AG20443 (cell line): ENCODE measurements around the gene NFKBIE.
"Not testable (repeated sequence)": the region's sequence is repeated elsewhere in the genome, so short reads cannot be mapped to it uniquely, and the experiment has no call there.

Source experiments
- DNase-seq: peaks from one replicate; pipeline ENCODE4 v3.0.0; 2012; ENCODE audit warnings: low spot score, mixed read lengths

The NFKBIE gene, protein sequence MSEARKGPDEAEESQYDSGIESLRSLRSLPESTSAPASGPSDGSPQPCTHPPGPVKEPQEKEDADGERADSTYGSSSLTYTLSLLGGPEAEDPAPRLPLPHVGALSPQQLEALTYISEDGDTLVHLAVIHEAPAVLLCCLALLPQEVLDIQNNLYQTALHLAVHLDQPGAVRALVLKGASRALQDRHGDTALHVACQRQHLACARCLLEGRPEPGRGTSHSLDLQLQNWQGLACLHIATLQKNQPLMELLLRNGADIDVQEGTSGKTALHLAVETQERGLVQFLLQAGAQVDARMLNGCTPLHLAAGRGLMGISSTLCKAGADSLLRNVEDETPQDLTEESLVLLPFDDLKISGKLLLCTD

DNA sequence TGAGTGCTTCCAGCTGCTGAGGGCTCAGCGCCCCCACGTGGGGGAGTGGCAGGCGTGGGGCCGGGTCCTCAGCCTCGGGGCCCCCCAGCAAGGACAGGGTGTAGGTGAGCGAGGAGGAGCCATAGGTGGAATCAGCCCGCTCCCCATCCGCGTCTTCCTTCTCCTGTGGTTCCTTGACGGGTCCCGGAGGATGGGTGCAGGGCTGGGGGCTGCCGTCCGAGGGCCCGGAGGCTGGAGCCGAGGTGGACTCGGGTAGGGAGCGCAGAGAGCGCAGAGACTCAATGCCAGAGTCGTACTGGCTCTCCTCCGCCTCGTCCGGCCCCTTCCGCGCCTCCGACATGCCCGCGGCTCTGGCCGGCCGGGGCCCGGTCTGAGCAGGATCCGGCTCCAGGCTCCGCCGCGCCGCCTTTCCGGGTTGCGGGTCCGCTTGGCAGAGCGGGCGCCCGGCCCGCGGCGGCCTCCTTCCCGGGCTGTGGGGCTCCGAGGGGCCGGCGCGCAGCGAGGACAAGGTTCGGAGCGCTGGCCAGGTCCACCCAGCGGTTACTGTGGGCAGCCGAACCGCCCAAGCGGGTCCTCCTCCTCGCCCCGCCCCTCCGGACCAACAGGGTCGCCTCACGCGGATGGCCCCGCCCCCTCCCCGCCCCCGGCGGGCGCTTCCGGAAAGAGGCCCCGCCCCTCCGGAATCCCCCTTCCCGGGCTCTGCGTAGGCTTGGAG, at the start of gene NFKBIE:
TSS of gene NFKBIE (minus strand) at position 545 of the 715 bp plus-strand sequence. CDS start at position 340, 205 bp downstream.
- DNase-seq = peak; percentile 98

DNA sequence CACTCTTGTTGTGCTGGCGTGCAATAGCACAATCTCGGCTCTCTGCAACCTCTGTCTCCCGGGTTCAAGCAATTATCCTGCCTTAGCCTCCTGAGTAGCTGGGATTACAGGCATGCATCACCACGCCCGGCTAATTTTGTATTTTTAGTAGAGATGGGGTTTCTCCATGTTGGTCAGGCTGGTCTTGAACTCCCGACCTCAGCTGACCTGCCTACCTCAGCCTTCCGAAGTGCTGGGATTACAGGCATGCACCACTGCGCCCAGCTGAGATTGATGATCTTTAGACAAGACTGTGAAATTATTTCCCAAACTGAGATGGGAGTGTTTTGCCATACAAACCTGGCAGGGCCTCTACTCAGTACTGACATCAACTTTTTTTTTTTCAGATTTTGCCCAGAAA, 49.3 kb upstream of the NFKBIE start:
- DNase-seq = not testable (repeated sequence)

DNA sequence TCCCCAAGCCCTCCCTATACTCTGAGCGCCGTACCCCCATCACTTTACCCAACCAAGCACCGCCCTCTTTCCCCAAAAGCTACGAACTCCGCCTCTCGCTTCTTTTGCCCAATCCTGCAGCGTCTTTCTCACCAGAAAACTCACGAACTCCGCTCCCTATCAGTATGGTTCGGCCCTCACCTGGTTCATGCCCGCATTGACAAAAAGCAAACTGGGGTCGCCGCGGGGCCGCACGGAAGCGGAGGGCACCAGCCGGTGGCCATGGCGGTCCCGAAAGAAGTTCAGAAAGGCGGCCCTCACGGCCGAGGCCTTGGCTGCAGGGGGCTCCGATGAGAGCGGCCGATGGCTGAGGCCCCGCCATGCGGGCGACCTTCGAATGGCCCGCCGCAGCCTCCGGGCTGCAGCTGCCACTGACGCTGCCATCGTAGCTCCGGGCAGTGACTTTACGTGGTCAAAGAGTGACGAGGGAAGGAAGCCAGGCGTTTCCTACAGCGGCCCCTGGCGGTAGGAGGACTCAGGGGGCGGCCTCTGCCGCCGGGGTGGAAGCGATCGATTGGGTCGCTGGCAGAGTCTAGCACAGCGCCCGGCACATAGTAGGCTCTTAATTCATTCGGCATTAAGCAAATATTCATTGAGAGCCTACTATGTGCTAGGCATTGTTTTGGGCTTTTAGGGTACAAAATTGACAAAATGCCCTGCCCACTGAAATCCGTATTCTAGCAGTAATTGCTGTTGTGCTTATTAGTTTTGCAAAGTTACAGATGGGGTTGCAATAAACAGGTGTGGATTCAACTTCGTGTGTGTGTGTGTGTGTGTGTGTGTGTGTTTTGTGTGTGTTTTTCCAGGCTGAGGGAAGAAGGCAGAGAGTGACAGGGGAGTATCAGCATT, 47.8 kb upstream of the NFKBIE start, which contains the start of gene AARS2:
TSS of gene AARS2 (minus strand) at position 447 of the 888 bp plus-strand sequence. CDS start at position 423, 24 bp downstream.
- DNase-seq = peak; percentile 95

DNA sequence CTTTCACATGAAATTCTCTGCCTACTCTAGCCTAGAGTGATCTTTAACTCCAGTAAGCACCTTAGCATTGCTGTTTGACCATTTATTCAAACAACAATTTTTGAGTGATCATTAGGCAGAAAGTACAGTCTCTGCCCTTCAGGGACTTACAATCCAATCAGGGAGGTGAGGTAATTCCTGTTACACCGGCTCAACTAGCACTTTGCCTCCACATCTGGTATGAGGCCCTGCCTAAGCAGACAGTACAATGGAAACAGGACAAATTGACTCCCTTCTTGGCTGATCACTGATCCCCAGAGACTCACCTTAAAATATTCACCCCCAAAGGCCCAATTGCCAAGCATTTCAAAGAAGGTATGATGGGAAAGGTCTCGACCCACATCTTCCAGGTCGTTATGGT, 46.4 kb upstream of the NFKBIE start:
- no peak for DNase-seq

DNA sequence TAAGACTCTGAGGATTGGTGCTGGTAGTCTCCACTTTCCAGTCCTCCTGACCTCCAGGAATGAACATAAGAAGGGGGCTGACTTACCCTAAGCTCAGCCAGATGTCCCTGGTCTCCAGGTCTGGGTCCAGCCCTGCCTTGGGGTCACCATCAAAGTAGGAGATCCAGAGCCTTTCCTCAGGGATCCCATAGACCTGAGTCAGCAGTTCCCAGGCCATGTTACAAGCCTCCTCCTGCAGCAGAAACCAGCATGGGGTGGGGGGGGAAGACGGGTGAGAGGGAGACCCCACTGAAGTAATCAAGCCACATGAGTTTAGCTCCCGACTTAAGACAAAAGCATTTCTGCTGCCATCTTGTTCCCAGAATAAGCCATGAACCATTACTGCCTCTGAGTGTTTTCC, 46.0 kb upstream of the NFKBIE start:
- DNase-seq = no peak

DNA sequence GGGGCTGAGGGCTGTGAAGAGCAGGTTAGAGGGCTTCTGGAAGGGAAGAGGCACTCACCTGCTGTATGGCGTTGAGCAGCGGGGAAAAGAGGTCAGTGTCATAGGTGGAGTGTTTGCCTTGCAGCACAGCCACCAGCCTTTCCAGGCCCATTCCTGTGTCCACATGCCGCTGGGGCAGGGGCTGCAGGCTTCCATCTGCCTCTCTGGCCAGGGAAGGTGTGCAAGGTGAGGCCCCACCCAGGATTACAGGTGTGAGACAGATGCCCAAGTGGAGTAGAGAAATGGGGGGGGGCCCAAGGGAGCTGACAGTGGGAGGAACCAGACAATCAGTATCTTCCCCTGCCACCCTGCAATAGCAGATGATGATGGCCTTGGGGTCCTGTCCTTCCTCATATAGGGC, 44.9 kb upstream of the NFKBIE start:
- DNase-seq = no peak

DNA sequence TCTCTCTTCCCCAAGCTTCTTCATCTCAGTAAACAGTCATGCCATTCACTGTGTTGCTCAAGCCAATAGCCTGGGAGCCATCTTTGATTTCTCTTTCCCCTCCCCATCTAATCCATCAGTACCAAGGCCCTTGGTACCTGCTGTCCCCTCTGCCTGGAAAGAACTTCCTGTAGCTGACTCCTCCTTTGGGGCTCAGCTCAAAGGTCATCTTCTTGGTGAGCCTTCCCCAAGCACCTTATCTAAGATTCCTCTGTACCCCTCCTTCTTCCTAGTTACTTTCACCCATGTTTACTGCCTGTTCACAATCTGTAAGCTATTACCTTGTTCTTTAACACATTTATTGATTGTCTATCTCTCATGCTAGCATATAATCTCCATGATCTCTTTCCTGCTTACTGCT, 44.3 kb upstream of the NFKBIE start:
- DNase-seq = no peak

DNA sequence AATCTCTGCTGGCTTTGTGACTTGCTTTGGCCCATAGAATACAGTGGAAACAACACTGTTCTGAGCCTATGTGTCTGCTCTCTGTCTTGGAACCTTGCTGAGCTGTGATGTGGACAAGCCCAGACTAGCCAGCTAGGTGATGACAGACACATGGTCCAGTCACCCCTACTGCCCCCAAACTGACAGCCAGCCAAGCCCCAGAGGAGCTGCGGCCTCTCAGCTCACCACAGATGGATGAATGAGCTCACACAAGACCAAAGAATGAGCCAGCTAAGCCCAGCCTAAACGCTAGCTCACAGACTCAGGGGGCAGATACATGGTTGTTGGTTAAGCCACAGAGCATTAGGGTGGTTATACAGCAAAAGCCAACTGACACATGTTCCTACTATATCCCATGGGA, 43.7 kb upstream of the NFKBIE start:
- DNase-seq = peak; percentile 71

DNA sequence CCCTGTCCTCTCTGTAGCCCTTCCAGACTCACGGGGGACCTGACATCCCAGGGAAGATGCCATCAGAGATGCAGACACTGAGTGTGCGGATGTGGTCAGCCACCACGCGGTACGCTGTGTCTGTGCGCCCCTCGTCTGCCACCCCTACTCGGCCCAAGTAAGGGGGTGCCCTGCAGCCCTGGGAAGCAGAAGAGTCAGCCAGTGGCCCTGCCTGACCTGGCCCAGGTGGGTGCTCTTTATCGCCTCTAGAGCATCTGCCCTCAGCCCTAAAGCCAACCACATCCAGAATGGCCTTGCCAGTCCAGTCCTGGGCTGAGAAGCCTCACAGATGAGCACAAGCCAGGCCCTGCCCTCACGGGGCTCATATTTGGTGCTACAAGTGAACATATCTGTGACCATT, 41.9 kb upstream of the NFKBIE start:
- no peak for DNase-seq

DNA sequence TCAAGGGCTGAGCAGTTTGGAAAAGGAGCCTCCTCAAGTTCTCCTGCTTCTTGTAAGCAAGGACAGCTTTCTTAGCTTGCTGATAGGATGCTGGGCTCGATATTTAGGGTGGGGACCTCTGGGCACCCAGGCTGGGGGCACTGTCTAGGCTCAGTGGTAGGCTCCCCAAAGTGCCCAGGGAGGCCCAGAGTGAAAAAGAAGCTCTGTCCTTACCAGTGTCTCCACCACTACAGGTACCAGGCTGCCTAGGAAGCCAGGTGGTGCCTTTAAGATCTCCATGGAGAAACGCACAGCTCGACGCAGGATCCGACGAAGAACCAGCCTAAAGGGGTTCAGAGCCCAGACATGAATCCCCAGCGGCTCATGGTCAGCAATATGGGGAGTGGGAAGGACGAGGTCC, 41.4 kb upstream of the NFKBIE start:
- DNase-seq = no peak

DNA sequence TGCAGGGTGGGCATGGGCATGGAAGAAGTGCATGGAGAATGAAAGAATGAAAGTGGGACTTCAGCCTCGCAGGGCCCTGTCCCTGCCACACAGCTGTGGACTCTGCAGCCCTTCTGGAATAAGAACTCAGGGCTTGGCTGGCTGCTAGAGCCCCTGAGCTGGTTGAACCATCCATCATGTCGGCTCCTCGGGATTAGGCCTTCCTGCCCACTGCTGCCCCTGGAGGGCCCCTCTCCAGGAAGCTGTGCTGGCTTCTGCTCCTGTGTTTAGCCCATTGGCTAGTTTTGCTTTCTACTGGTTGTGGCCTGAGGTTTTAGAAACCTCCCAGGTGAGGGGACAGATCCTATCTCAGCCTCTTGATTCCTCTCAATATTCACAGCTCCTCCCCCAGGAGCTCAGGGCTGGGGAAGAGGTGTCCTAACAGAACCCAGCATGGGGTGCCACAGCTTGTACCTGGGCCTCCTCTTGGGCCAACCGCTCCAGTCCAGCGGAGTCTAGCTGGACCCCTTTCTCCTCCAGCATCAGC, 39.9 kb upstream of the NFKBIE start:
- no peak for DNase-seq

DNA sequence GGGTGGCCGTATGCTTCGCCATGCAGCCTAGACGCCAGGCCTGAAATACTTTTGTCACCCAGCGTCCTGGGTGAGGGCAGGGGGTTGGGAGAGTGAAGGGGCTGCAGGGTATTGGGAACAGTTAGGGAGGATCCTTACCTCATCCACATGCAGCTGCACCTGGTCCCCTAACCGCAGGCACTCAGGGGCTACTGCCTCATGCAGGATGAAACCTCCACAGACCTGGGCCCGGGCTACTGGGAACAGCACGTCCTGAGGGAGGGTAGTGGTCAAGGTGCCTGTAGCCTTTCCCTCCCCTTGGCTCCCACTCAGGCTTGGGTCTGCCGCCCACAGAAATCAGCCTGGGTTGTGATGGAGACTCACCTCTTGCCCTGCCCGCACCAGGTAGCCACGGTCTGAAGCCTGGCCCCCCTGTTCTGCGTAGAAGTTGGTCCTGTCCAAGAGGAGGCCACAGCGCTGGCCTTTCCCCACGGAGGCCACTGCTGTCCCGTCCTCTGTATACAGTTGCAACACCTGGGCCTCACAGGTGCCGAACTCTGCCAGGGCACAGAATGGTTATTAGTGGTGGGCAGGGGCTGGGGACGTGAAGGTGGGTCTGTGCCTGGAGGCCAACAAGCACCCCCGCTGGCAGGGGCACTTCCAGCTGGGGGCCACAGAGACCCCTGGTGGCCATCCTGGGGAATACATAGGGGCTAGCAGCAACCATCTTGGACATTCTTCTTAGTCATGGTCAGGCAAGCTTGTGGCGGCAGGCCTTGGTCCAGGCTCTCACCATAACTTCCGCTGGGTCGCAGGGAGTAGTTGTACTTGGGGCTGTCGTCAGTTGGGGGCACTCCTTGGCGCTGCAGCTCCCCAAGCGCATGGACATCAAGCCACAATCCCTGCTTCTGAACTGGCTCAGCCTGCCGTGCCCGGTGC, 39.2 kb upstream of the NFKBIE start:
- peak; percentile 66 for DNase-seq

DNA sequence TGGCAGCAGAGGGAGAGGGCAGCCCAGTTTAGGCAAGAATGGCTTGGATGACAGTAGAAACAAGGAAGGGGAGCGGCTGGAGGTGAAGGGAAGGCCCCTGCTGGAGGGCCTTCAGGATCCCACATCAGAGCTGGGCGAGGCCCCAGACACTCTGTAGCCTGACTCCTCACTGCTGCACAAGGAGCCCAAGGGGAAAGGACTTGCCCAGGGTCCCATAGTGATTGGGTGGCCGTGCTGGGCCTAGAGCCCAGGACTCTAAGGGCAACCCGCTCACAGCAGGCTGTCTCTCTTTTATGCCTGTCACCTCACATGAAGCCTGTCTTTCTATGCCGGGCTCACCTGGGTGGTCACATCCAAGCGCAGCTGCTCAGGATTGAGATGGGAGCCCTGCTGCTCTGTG, 38.5 kb upstream of the NFKBIE start:
- DNase-seq = no peak

DNA sequence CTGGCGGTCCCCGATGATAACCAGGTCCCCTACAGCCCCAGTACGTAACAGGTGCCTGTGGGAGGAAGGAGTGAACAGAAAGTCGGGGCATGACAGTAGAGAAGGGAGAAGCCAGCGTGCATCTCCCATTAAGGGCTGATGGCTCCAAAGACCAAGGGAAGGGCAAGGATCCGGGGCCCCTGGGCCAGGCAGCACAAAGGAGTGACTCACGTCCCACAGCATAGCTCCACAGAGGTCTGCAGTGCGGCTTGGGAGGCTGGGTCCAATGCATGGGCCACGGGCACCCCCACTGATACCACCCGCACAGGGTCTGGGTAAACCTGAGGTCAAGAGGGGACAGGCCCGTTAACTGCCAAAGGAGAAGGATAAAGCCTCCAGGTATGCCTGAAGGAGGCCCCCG, 37.5 kb upstream of the NFKBIE start:
- DNase-seq = no peak

DNA sequence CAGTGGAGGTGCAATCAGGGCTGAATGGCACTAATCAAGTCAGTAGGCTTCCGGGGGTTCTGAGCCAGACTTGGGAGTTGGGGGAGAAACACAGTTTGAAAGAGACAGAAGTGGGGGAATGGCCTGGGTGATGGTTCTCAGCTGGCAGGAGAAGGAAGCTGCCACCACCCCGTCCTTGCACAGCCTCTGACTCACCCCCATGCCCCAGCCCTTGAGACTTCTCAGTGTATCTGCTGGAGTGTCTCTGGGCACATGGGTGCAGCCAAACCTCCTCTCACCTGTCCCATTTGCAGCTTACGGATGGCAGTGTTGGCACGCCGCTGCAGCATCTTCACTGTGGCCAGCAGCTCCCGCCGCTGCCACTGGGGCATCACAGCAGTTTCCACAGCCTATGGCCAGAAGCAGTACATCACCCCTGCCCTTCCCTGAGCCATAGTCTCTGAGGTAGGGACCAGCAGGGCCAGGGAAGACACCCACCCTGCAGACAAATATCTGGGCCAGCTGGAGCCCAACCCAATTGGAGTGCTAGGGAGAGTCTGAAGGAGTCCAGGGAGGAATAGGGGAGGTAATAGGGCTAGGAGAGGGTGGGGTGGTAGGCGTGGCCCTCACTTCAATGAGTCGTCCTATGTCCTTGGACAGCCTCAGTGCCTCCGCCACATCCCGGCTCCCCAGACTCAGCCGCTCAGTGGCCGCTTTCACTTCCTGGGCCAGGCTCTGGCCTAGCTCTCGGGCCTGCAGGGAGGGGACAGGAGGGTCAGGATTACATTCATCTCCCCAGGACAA, 36.6 kb upstream of the NFKBIE start:
- no peak for DNase-seq

DNA sequence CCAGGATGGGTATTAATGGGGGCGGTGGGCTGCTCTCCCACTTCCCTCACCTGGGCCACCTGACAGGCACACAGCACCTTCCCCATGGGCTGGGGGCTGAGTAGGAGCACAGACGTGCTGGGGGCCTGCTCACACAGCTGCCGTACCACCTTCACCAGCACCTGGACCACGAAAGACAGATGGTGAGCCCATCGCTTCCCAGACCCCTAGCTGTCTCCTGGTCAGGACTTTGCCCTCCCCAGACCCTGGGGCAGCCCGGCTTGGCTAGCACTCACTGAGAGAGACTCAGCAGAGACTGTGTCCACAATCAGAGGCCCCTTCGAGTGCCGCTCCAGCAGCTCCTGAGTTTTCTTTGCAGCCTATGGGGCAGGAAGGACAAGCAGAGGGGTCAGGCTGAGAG, 35.8 kb upstream of the NFKBIE start:
- DNase-seq = no peak

DNA sequence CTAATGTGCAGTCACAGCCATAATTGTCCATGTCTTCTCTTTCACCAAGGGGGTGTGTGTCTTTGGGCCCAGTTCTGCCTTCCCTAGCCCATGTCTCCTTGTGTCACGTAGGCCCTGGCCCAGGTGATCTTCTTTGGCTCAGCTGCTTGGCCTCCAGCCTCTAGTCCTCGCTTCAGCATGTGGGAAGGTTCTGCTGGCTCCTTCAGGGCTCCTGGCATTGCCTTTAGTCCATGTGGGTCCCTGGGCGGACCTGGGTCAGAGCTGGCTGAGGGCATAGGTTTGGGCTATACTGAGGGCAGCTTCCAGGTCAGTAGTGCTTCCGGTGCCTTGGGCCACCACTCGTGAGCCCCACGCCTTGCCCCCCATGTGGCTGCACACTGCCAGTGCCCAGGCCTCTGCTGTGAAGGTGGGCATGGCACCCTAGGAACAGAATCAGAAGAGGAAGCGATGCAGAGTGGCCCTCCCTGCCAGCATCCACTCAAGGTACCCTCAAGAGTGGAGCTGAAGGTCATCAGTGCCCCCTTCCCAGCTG, 35.0 kb upstream of the NFKBIE start:
- DNase-seq = no peak

DNA sequence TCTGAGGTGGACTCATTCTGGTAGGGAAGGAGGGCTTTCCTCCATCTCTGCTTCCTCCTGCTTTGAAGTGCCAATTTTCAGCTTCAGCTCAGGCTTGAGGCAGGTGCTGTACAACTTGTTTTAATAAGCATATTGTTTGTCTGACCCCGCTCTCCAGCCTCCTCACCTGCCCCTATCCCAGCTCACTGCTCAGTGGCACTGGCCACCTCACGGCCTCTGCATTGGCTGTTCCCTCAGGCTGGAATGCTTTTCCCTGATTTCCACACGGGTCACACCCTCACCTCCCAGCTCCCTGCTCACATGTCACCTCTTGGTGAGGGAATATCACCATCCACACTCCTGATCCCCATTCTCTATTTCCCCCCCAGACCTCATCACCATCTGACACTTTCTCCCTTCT, 33.5 kb upstream of the NFKBIE start:
- DNase-seq = no peak

DNA sequence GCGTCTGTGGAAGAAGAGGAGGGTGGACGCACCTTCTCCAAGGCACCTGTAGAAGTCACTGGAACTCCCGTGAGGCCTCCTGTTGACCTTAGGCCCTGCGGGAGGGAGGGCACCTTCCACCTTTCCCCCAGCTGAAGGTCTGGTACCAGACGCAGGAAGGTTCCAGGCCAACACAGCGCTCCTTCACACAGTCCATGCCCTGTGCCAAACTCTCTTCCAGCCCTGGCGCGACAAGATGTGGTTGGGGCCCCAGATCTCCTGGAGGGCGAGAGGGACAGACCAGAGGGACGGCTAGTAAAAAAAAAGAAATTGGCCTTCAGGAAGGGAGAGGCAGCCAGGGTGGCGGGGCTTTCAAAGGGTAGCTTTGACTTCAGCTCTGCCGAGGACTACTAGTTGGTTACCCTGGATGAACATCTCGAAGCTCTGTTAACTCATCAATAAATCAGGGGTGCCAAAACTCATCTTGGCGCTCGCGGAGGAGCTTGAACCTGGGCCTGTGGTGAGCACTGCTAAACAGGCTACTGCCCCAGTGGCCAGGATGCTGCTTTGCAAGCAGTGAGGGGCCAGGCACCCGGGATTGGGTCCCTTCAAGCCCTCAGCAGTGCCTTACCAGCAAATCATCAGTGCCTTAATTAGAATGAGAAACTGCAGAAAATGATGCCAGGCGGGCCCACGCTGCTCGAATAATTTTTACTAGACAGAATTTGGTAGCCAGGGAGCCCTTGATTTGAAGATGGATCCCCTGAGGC, 32.9 kb upstream of the NFKBIE start:
- no peak for DNase-seq
